ENCODE results near the gene WDR5B. TPM values are rescaled to one million over a fixed set of nuclear protein-coding genes. Genes with fewer than 3 reads are reported as not detected.

The WDR5B gene
- total RNA-seq, 1 experiment from 2014 or later, result 7.1 TPM

- Histone ChIP-seq H3K4me3 (ENCODE audit: low read length) (no peak overlapping the region), H3K36me3 (ENCODE audit: insufficient read depth, low read length) (peaks cover 49% of the 10 kb centered on the region), H3K4me2 (ENCODE audit: low read depth, low read length, poor library complexity, severe bottlenecking) (no peak overlapping the region), H3K27me3 (ENCODE audit: low read length) (no peaks in the 10 kb centered on the region), H4K20me1 (ENCODE audit: insufficient read depth, low read depth, low read length) (no peaks in the 10 kb centered on the region), H3K9me2 (replicated peaks; ENCODE audit: insufficient read depth, low read length) (no peaks in the 10 kb centered on the region), H3K4me1 (ENCODE audit: low read length) (peaks cover 56% of the 10 kb centered on the region), H3K9me3 (ENCODE audit: low read length) (no peaks in the 10 kb centered on the region), H3K79me2 (ENCODE audit: low read length) (peaks cover 96% of the 10 kb centered on the region), H3K9ac (ENCODE audit: low read length) (no peak overlapping the region), H2AFZ (ENCODE audit: low read length) (no peak overlapping the region), H3K27ac (ENCODE audit: low read length) (no peak overlapping the region)
- peak; percentile 83 for DNase-seq
Measured at GRCh38 chr3:122392868-122393844, 22.7 kb downstream of the WDR5B start.

- Histone ChIP-seq H3K9me3 (ENCODE audit: low read length) (no peaks in the 10 kb centered on the region), H3K79me2 (ENCODE audit: low read length) (peaks cover 96% of the 10 kb centered on the region), H3K27me3 (ENCODE audit: low read length) (no peaks in the 10 kb centered on the region), H4K20me1 (ENCODE audit: insufficient read depth, low read depth, low read length) (no peaks in the 10 kb centered on the region), H3K36me3 (ENCODE audit: insufficient read depth, low read length) (peaks cover 59% of the 10 kb centered on the region), H3K4me2 (ENCODE audit: low read depth, low read length, poor library complexity, severe bottlenecking) (no peak overlapping the region), H3K27ac (ENCODE audit: low read length) (no peak overlapping the region), H3K9me2 (replicated peaks; ENCODE audit: insufficient read depth, low read length) (no peaks in the 10 kb centered on the region), H3K4me1 (ENCODE audit: low read length) (peaks cover 69% of the 10 kb centered on the region), H3K4me3 (ENCODE audit: low read length) (no peak overlapping the region), H3K9ac (ENCODE audit: low read length) (no peak overlapping the region), H2AFZ (ENCODE audit: low read length) (no peak overlapping the region)
- no peak for DNase-seq
Measured at GRCh38 chr3:122391681-122392446, 24.0 kb downstream of the WDR5B start.

- Histone ChIP-seq H3K36me3 (ENCODE audit: insufficient read depth, low read length) (peaks cover 71% of the 10 kb centered on the region), H4K20me1 (ENCODE audit: insufficient read depth, low read depth, low read length) (no peaks in the 10 kb centered on the region), H3K4me2 (ENCODE audit: low read depth, low read length, poor library complexity, severe bottlenecking) (no peak overlapping the region), H3K79me2 (ENCODE audit: low read length) (peaks cover 96% of the 10 kb centered on the region), H3K9ac (ENCODE audit: low read length) (no peak overlapping the region), H3K9me3 (ENCODE audit: low read length) (no peaks in the 10 kb centered on the region), H3K4me3 (ENCODE audit: low read length) (no peak overlapping the region), H2AFZ (ENCODE audit: low read length) (no peak overlapping the region), H3K9me2 (replicated peaks; ENCODE audit: insufficient read depth, low read length) (no peaks in the 10 kb centered on the region), H3K4me1 (ENCODE audit: low read length) (peaks cover 80% of the 10 kb centered on the region), H3K27ac (ENCODE audit: low read length) (no peak overlapping the region), H3K27me3 (ENCODE audit: low read length) (no peaks in the 10 kb centered on the region)
- no peak for DNase-seq
Measured at GRCh38 chr3:122390665-122391064, 25.2 kb downstream of the WDR5B start.

- no peak overlapping the region for H3K27ac ChIP-seq (ENCODE audit: low read length)
- no peak overlapping the region for H3K4me2 ChIP-seq (ENCODE audit: low read depth, low read length, poor library complexity, severe bottlenecking)
- no peaks in the 10 kb centered on the region for H3K9me2 ChIP-seq (replicated peaks; ENCODE audit: insufficient read depth, low read length)
- no peak overlapping the region for H3K9ac ChIP-seq (ENCODE audit: low read length)
- no peaks in the 10 kb centered on the region for H3K27me3 ChIP-seq (ENCODE audit: low read length)
- H3K9me3 ChIP-seq (ENCODE audit: low read length), result no peaks in the 10 kb centered on the region
- no peaks in the 10 kb centered on the region for H4K20me1 ChIP-seq (ENCODE audit: insufficient read depth, low read depth, low read length)
- peaks cover 96% of the 10 kb centered on the region for H3K79me2 ChIP-seq (ENCODE audit: low read length)
- H3K4me3 ChIP-seq (ENCODE audit: low read length), result no peak overlapping the region
- H3K36me3 ChIP-seq (ENCODE audit: insufficient read depth, low read length), result peaks cover 70% of the 10 kb centered on the region
- H2AFZ ChIP-seq (ENCODE audit: low read length), result no peak overlapping the region
- DNase-seq, result no peak
- H3K4me1 ChIP-seq (ENCODE audit: low read length), result peaks cover 78% of the 10 kb centered on the region
Measured at GRCh38 chr3:122389892-122390291, 26.0 kb downstream of the WDR5B start.

GRCh38 chr3:122389197-122389596 is 26.7 kb downstream of the WDR5B start:
- Histone ChIP-seq H3K4me3 (ENCODE audit: low read length) (no peak overlapping the region), H3K9me3 (ENCODE audit: low read length) (no peaks in the 10 kb centered on the region), H3K27ac (ENCODE audit: low read length) (peak overlapping the region; percentile 28), H3K9me2 (replicated peaks; ENCODE audit: insufficient read depth, low read length) (no peaks in the 10 kb centered on the region), H2AFZ (ENCODE audit: low read length) (no peak overlapping the region), H3K4me1 (ENCODE audit: low read length) (peaks cover 72% of the 10 kb centered on the region), H3K79me2 (ENCODE audit: low read length) (peaks cover 96% of the 10 kb centered on the region), H3K4me2 (ENCODE audit: low read depth, low read length, poor library complexity, severe bottlenecking) (no peak overlapping the region), H4K20me1 (ENCODE audit: insufficient read depth, low read depth, low read length) (no peaks in the 10 kb centered on the region), H3K36me3 (ENCODE audit: insufficient read depth, low read length) (peaks cover 63% of the 10 kb centered on the region), H3K9ac (ENCODE audit: low read length) (no peak overlapping the region), H3K27me3 (ENCODE audit: low read length) (no peaks in the 10 kb centered on the region)
- no peak for DNase-seq

- H3K9ac ChIP-seq (ENCODE audit: low read length), result no peak overlapping the region
- no peaks in the 10 kb centered on the region for H3K9me2 ChIP-seq (replicated peaks; ENCODE audit: insufficient read depth, low read length)
- peak overlapping the region; percentile 92 for H3K4me2 ChIP-seq (ENCODE audit: low read depth, low read length, poor library complexity, severe bottlenecking)
- peaks cover 94% of the 10 kb centered on the region for H3K79me2 ChIP-seq (ENCODE audit: low read length)
- H3K27me3 ChIP-seq (ENCODE audit: low read length), result no peaks in the 10 kb centered on the region
- H3K36me3 ChIP-seq (ENCODE audit: insufficient read depth, low read length), result peaks cover 50% of the 10 kb centered on the region
- H3K4me3 ChIP-seq (ENCODE audit: low read length), result no peak overlapping the region
- H4K20me1 ChIP-seq (ENCODE audit: insufficient read depth, low read depth, low read length), result no peaks in the 10 kb centered on the region
- peaks cover 67% of the 10 kb centered on the region for H3K4me1 ChIP-seq (ENCODE audit: low read length)
- H3K27ac ChIP-seq (ENCODE audit: low read length), result no peak overlapping the region
- no peak overlapping the region for H2AFZ ChIP-seq (ENCODE audit: low read length)
- H3K9me3 ChIP-seq (ENCODE audit: low read length), result no peaks in the 10 kb centered on the region
- DNase-seq, result no peak
Measured at GRCh38 chr3:122387709-122388108, 28.2 kb downstream of the WDR5B start.

- Histone ChIP-seq H3K4me3 (ENCODE audit: low read length) (peak within 1 kb of the TSS; percentile 88), H3K79me2 (ENCODE audit: low read length) (peaks cover 98% of the 10 kb centered on the region)
Measured at GRCh38 chr3:122383771-122384697, 31.8 kb downstream of the WDR5B start, which contains the start of gene FAM162A. Gene FAM162A (plus strand): TSS chr3:122384182. CDS start chr3:122384266, 84 bp downstream.

More at GRCh38 chr3:122383771-122384697, 31.8 kb downstream of the WDR5B start, which contains the start of gene FAM162A:
- Histone ChIP-seq H3K9ac (ENCODE audit: low read length) (peak within 1 kb of the TSS; percentile 90), H3K9me3 (ENCODE audit: low read length) (no peaks in the 10 kb centered on the region), H4K20me1 (ENCODE audit: insufficient read depth, low read depth, low read length) (no peaks in the 10 kb centered on the region), H3K27ac (ENCODE audit: low read length) (peak within 1 kb of the TSS; percentile 78), H3K4me2 (ENCODE audit: low read depth, low read length, poor library complexity, severe bottlenecking) (peak within 1 kb of the TSS; percentile 92), H3K27me3 (ENCODE audit: low read length) (no peaks in the 10 kb centered on the region), H2AFZ (ENCODE audit: low read length) (peak within 1 kb of the TSS; percentile 68), H3K4me1 (ENCODE audit: low read length) (peaks cover 71% of the 10 kb centered on the region), H3K36me3 (ENCODE audit: insufficient read depth, low read length) (peaks cover 54% of the 10 kb centered on the region), H3K9me2 (replicated peaks; ENCODE audit: insufficient read depth, low read length) (no peaks in the 10 kb centered on the region)
- peak; percentile 98 for DNase-seq
